Measurements from ENCODE around the gene MED12L. TPM values are rescaled to one million over a fixed set of nuclear protein-coding genes. Genes with fewer than 3 reads are reported as not detected.

Gene MED12L
- total RNA-seq, 1 experiment from 2014 or later: 14.9 TPM

DNA sequence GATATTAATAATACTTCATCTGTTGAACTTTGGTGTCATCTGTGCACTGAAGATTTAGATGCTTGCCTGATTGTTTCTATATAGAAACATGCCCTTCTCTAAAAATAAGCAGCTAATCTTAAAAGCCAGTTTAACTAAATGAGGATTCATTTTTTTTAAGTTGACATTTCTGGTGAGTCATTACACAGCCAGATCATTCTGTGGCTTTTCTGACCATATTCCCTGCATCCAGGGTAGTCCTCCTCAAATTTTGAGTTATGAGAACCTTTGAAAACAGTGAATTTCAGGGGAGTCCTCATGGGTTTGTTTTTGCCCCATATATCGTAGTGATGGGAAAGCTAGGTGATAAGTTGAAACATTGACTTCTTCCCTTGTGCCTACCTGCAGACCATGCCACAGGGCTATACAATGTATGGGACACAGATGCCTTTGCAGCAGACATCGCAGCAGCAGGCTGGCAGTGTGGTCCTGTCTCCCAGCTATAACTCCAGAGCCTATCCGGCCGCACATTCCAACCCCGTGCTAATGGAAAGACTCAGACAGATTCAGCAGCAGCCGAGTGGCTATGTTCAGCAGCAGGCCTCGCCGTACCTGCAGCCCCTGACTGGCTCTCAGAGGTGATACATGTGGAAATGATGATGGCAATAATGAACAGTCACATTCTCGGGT lies 325.6 kb downstream of the MED12L start:
- H3K4me1 Mint-ChIP-seq: peaks cover 6 to 10% of the 10 kb centered on the region in 2 experiments; a peak in 2 of 4 replicates
- H2AK5ac ChIP-seq (ENCODE audit: insufficient read length, low read length): no peak overlapping the region
- WGBS (ENCODE audit: extremely low coverage, insufficient read length, low lambda C conversion rate): no CpG with 5 or more reads among the region's 9 CpGs
- no peak overlapping the region for H2AFZ ChIP-seq (ENCODE audit: low read length)
- no peak overlapping the region for H3K14ac ChIP-seq (ENCODE audit: insufficient read depth, low read length)
- no peak overlapping the region for H3K23ac ChIP-seq (ENCODE audit: insufficient read length, low read depth, low read length)
- no peak overlapping the region for H3K4ac ChIP-seq (ENCODE audit: low read depth, low read length)
- H3K79me1 ChIP-seq (ENCODE audit: insufficient read depth, low read depth, low read length, poor library complexity, severe bottlenecking): no peaks in the 10 kb centered on the region
- no peak overlapping the region for H3K4me2 ChIP-seq (ENCODE audit: insufficient read depth, insufficient read length, low read length)
- no peak overlapping the region for H3K18ac ChIP-seq (ENCODE audit: insufficient read length, low read depth, low read length)
- H2BK12ac ChIP-seq (ENCODE audit: insufficient read length, low read depth, low read length): no peak overlapping the region
- H3K27ac ChIP-seq (ENCODE audit: insufficient read length, low read depth, low read length): no peak overlapping the region
- H2BK120ac ChIP-seq (ENCODE audit: low read depth, low read length, poor library complexity, severe bottlenecking): no peak overlapping the region
- no peaks in the 10 kb centered on the region for H3K9me3 ChIP-seq (ENCODE audit: control insufficient read depth, low read depth, low read length)
- H3K27me3 ChIP-seq (ENCODE audit: insufficient read depth, low read length): no peaks in the 10 kb centered on the region
- no peaks in the 10 kb centered on the region for H3K23me2 ChIP-seq (ENCODE audit: insufficient read length, low read depth, low read length, poor library complexity, severe bottlenecking)
- no peak overlapping the region for H2BK5ac ChIP-seq (ENCODE audit: insufficient read length, low read length)
- H3K4me3 Mint-ChIP-seq: no peak overlapping the region
- H2BK20ac ChIP-seq (ENCODE audit: low read depth, low read length, poor library complexity, severe bottlenecking): no peak overlapping the region
- H3K4me1 ChIP-seq (ENCODE audit: insufficient read depth, low read length): no peaks in the 10 kb centered on the region
- peaks cover 6 to 9% (median 7%) of the 10 kb centered on the region in 3 experiments; a peak in 6 of 7 replicates for H3K36me3 Mint-ChIP-seq (ENCODE audit: insufficient read depth in 1 of 3, low read depth in 3 of 3)
- no peaks in the 10 kb centered on the region for H3K79me2 ChIP-seq (ENCODE audit: insufficient read depth, low read length)
- H3K27ac Mint-ChIP-seq: no peak overlapping the region
- TF ChIP-seq, protein P1, sequence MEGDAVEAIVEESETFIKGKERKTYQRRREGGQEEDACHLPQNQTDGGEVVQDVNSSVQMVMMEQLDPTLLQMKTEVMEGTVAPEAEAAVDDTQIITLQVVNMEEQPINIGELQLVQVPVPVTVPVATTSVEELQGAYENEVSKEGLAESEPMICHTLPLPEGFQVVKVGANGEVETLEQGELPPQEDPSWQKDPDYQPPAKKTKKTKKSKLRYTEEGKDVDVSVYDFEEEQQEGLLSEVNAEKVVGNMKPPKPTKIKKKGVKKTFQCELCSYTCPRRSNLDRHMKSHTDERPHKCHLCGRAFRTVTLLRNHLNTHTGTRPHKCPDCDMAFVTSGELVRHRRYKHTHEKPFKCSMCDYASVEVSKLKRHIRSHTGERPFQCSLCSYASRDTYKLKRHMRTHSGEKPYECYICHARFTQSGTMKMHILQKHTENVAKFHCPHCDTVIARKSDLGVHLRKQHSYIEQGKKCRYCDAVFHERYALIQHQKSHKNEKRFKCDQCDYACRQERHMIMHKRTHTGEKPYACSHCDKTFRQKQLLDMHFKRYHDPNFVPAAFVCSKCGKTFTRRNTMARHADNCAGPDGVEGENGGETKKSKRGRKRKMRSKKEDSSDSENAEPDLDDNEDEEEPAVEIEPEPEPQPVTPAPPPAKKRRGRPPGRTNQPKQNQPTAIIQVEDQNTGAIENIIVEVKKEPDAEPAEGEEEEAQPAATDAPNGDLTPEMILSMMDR (conservative IDR thresholded peaks at IDR 0.05): no peak
- no peaks in the 10 kb centered on the region for H4K20me1 ChIP-seq (ENCODE audit: control insufficient read depth, insufficient read depth, insufficient read length)
- no peak overlapping the region for H2BK15ac ChIP-seq (ENCODE audit: low read depth, low read length)
- no peak for DNase-seq
- H4K5ac ChIP-seq (ENCODE audit: insufficient read length, low read depth, low read length): no peak overlapping the region
- no peak overlapping the region for H4K91ac ChIP-seq (ENCODE audit: insufficient read length, low read depth, low read length)
- H3T11ph ChIP-seq (ENCODE audit: low read length): no peak overlapping the region
- H3K56ac ChIP-seq (ENCODE audit: insufficient read length, low read depth, low read length): no peak overlapping the region
- no peaks in the 10 kb centered on the region for H3K27me3 Mint-ChIP-seq (ENCODE audit: low read depth)
- H3K9ac ChIP-seq (ENCODE audit: extremely low read depth, insufficient read length, low read length): no peak overlapping the region
- H4K8ac ChIP-seq (replicated peaks; ENCODE audit: insufficient read length, low read depth, low read length): no peak overlapping the region
- H3K9me3 Mint-ChIP-seq: no peaks in the 10 kb centered on the region

Measured in H9 (cell line).